Glutamatergic neuron (in vitro differentiated cells): Measurements from ENCODE around the gene TM4SF5. TPM values are rescaled to one million over a fixed set of nuclear protein-coding genes. Genes with fewer than 3 reads are reported as not detected.

Experiments
- DNase-seq: peaks from one replicate; pipeline ENCODE4 v3.0.0; 2022
- H3K27ac Mint-ChIP-seq: one replicate; pipeline ENCODE4 v1.8.0; 2020; ENCODE audit warnings: mild to moderate bottlenecking, mixed read lengths, inconsistent platforms; ENCODE audit not compliant: unreplicated experiment
- H3K27me3 Mint-ChIP-seq: one replicate; pipeline ENCODE4 v1.8.0; 2020; ENCODE audit warnings: mild to moderate bottlenecking, moderate library complexity, mixed read lengths, inconsistent platforms; ENCODE audit not compliant: unreplicated experiment
- H3K36me3 Mint-ChIP-seq: one replicate; pipeline ENCODE4 v1.8.0; 2020; ENCODE audit warnings: mild to moderate bottlenecking, mixed read lengths, inconsistent platforms; ENCODE audit not compliant: unreplicated experiment
- H3K4me1 Mint-ChIP-seq: one replicate; pipeline ENCODE4 v1.8.0; 2020; ENCODE audit warnings: mild to moderate bottlenecking, low read depth, mixed read lengths, inconsistent platforms; ENCODE audit not compliant: unreplicated experiment
- H3K4me3 Mint-ChIP-seq: one replicate; pipeline ENCODE4 v1.8.0; 2020; ENCODE audit warnings: mild to moderate bottlenecking, mixed read lengths, inconsistent platforms; ENCODE audit not compliant: unreplicated experiment
- H3K9me3 Mint-ChIP-seq: one replicate; pipeline ENCODE4 v1.8.0; 2020; ENCODE audit warnings: mild to moderate bottlenecking, moderate library complexity, mixed read lengths, inconsistent platforms; ENCODE audit not compliant: unreplicated experiment
- CTCF ChIP-seq: fragments of 200-600 bp; sonication (generic); IDR thresholded peaks from one replicate; pipeline ENCODE4 v1.5.0; 2021; ENCODE audit not compliant: partially characterized antibody, unreplicated experiment
- total RNA-seq: library from RNA; stranded (reverse); fragmentation: NEBNext Ultra II Directional; extraction: Animal tissue kit (Norgen Biotek cat#: 25700); gene quantifications from one replicate; pipeline ENCODE4 v1.2.1, GENCODE V29; 2021; ENCODE audit not compliant: unreplicated experiment

The TM4SF5 gene
- total RNA-seq, 1 donor from 2014 or later = not detected

- H3K36me3 Mint-ChIP-seq = no peaks in the 10 kb centered on the region
- no peak for TF ChIP-seq CTCF
- peaks cover 7% of the 10 kb centered on the region for H3K27me3 Mint-ChIP-seq
- no peak within 1 kb of the TSS for H3K4me3 Mint-ChIP-seq
- H3K4me1 Mint-ChIP-seq = peaks cover 12% of the 10 kb centered on the region
- peak; percentile 58 for DNase-seq
- H3K27ac Mint-ChIP-seq = peak within 1 kb of the TSS; percentile 43
- H3K9me3 Mint-ChIP-seq = peaks cover 7% of the 10 kb centered on the region
These were observed 14.4 kb downstream of the TM4SF5 start, which contains the start of gene VMO1 for GRCh38 chr17:4786106-4786511. Gene VMO1 (minus strand): TSS chr17:4786364. CDS start chr17:4786352, 12 bp downstream.

GRCh38 chr17:4786516-4786915 lies 14.8 kb downstream of the TM4SF5 start:
- Mint-ChIP-seq H3K36me3 (no peaks in the 10 kb centered on the region), H3K27me3 (peaks cover 7% of the 10 kb centered on the region), H3K4me1 (peaks cover 12% of the 10 kb centered on the region), H3K9me3 (peaks cover 7% of the 10 kb centered on the region), H3K27ac (peak overlapping the region; percentile 43), H3K4me3 (no peak overlapping the region)
- DNase-seq = no peak
- TF ChIP-seq CTCF = no peak

GRCh38 chr17:4788159-4788806 lies 16.6 kb downstream of the TM4SF5 start:
- peak overlapping the region; percentile 80 for H3K4me3 Mint-ChIP-seq
- H3K27ac Mint-ChIP-seq = peak overlapping the region; percentile 33
- H3K4me1 Mint-ChIP-seq = peaks cover 12% of the 10 kb centered on the region
- H3K36me3 Mint-ChIP-seq = no peaks in the 10 kb centered on the region
- H3K9me3 Mint-ChIP-seq = peaks cover 7% of the 10 kb centered on the region
- DNase-seq = no peak
- H3K27me3 Mint-ChIP-seq = peaks cover 7% of the 10 kb centered on the region
- no peak for TF ChIP-seq CTCF

- Mint-ChIP-seq H3K27ac (peak within 1 kb of the TSS; percentile 76), H3K27me3 (peaks cover 10% of the 10 kb centered on the region), H3K4me1 (peaks cover 12% of the 10 kb centered on the region), H3K4me3 (peak within 1 kb of the TSS; percentile 91), H3K36me3 (no peaks in the 10 kb centered on the region), H3K9me3 (peaks cover 7% of the 10 kb centered on the region)
- peak; percentile 37 for DNase-seq
- no peak for TF ChIP-seq CTCF
These were observed 17.4 kb downstream of the TM4SF5 start, which contains the start of gene GLTPD2 for GRCh38 chr17:4788807-4789700. Gene GLTPD2 (plus strand): TSS chr17:4788964. CDS start chr17:4789012, 48 bp downstream.

- Mint-ChIP-seq H3K4me3 (peak overlapping the region; percentile 91), H3K36me3 (no peaks in the 10 kb centered on the region), H3K4me1 (peaks cover 12% of the 10 kb centered on the region), H3K9me3 (peaks cover 7% of the 10 kb centered on the region), H3K27me3 (peaks cover 10% of the 10 kb centered on the region), H3K27ac (peak overlapping the region; percentile 76)
- no peak for TF ChIP-seq CTCF
- DNase-seq = no peak
These were observed 17.9 kb downstream of the TM4SF5 start for GRCh38 chr17:4789701-4789950.
